ENCODE data around the gene DNPH1. TPM values are rescaled to one million over a fixed set of nuclear protein-coding genes. Genes with fewer than 3 reads are reported as not detected.

DNPH1 gene
- total and polyA plus RNA-seq, 11 donors: 18.9 to 63.7 (median 29.7) TPM

- Histone ChIP-seq H3K4me1 (peaks cover 8 to 38% (median 33%) of the 10 kb centered on the region in 12 donors), H3K9me3 (no peaks in the 10 kb centered on the region), H3K36me3 (peaks cover 0 to 59% (median 55%) of the 10 kb centered on the region in 9 donors), H3K27me3 (no peaks in the 10 kb centered on the region), H3K27ac (peak overlapping the region in 4 of 12 donors; percentile 89 to 99 (median 97)), H3K4me3 (no peak overlapping the region)
- intact Hi-C loops (cut with DNase I): no loop called here
- no peak for ATAC-seq
- WGBS, 4 donors: 89 to 93% (median 90%) methylated on average over 10 to 11 of the region's 11 CpGs
- no peak for TF ChIP-seq CTCF (IDR thresholded peaks at IDR 0.05)
- no peak for TF ChIP-seq POLR2A (IDR thresholded peaks at IDR 0.05)
- no peak for DNase-seq
These were observed 53.4 kb downstream of the DNPH1 start for GRCh38 chr6:43175676-43176422.

Other genes starting within 250 kb of the DNPH1 start
- gene PPP2R5D, start 244.9 kb downstream of the DNPH1 start, total RNA-seq: 10 to 100 TPM; 30.9 to 51.3 (median 35.1) TPM
- gene PPP2R5D, start 244.9 kb downstream of the DNPH1 start, polyA plus RNA-seq: 10 to 100 TPM; 21.4 to 50.2 TPM
- 10 to 100 TPM; 24.5 to 46.2 (median 32.1) TPM for gene MEA1, start 215.5 kb downstream of the DNPH1 start, total RNA-seq
- gene MEA1, start 215.5 kb downstream of the DNPH1 start, polyA plus RNA-seq: 10 to 100 TPM; 49.7 to 56.7 TPM
- 100 to 1,000 TPM in 5 of 9 donors, 10 to 100 TPM in 4; 79.4 to 180 (median 102) TPM for gene KLHDC3, start 215.2 kb downstream of the DNPH1 start, total RNA-seq
- 100 to 1,000 TPM; 112 to 147 TPM for gene KLHDC3, start 215.2 kb downstream of the DNPH1 start, polyA plus RNA-seq
- 10 to 100 TPM; 22.7 to 36.5 (median 32.3) TPM for gene RRP36, start 207.9 kb downstream of the DNPH1 start, total RNA-seq
- 10 to 100 TPM; 18.7 to 53.4 TPM for gene RRP36, start 207.9 kb downstream of the DNPH1 start, polyA plus RNA-seq
- 10 to 100 TPM in 2 of 9 donors, 1 to 10 TPM in 7; 5.6 to 13.2 (median 7.9) TPM for gene CUL7, start 175.6 kb downstream of the DNPH1 start, total RNA-seq
- gene CUL7, start 175.6 kb downstream of the DNPH1 start, polyA plus RNA-seq: 1 to 10 TPM; 3.5 to 6.1 TPM
- 10 to 100 TPM; 54.0 to 98.5 (median 83.1) TPM for gene MRPL2, start 170.0 kb downstream of the DNPH1 start, total RNA-seq
- 100 to 1,000 TPM; 119 to 142 TPM for gene MRPL2, start 170.0 kb downstream of the DNPH1 start, polyA plus RNA-seq
- 10 to 100 TPM; 18.8 to 35.4 (median 26.9) TPM for gene KLC4, start 169.8 kb downstream of the DNPH1 start, total RNA-seq
- gene KLC4, start 169.8 kb downstream of the DNPH1 start, polyA plus RNA-seq: 10 to 100 TPM; 23.5 to 30.0 TPM
- gene PTK7, start 153.2 kb downstream of the DNPH1 start, total RNA-seq: 10 to 100 TPM in 1 of 9 donors, 1 to 10 TPM in 8; 1.4 to 10.4 (median 1.9) TPM
- gene PTK7, start 153.2 kb downstream of the DNPH1 start, polyA plus RNA-seq: 1 to 10 TPM; 1.8 to 4.8 TPM
- gene SRF, start 58.2 kb downstream of the DNPH1 start, total RNA-seq: 10 to 100 TPM; 49.8 to 94.4 (median 73.3) TPM
- gene SRF, start 58.2 kb downstream of the DNPH1 start, polyA plus RNA-seq: 10 to 100 TPM; 43.5 to 90.6 TPM
- gene CUL9, start 47.3 kb downstream of the DNPH1 start, total RNA-seq: 10 to 100 TPM in 8 of 9 donors, 1 to 10 TPM in 1; 6.5 to 22.3 (median 12.5) TPM
- 10 to 100 TPM in 1 of 2 donors, 1 to 10 TPM in 1; 7.5 to 17.0 TPM for gene CUL9, start 47.3 kb downstream of the DNPH1 start, polyA plus RNA-seq
- under 1 TPM; 0.04 to 0.52 (median 0.29) TPM for gene TTBK1, start 14.0 kb upstream of the DNPH1 start, total RNA-seq
- under 1 TPM; 0.07 to 0.23 TPM for gene TTBK1, start 14.0 kb upstream of the DNPH1 start, polyA plus RNA-seq
- gene SLC22A7, start 68.8 kb upstream of the DNPH1 start, total RNA-seq: under 1 TPM in 4 of 9 donors, not detected in 5; 0.12 to 0.32 (median 0.14) TPM
- under 1 TPM in 1 of 2 donors, not detected in 1; 0.23 TPM for gene SLC22A7, start 68.8 kb upstream of the DNPH1 start, polyA plus RNA-seq
- gene CRIP3, start 79.3 kb upstream of the DNPH1 start, total RNA-seq: 10 to 100 TPM in 6 of 9 donors, 1 to 10 TPM in 3; 3.7 to 63.3 (median 20.9) TPM
- 10 to 100 TPM in 1 of 2 donors, 1 to 10 TPM in 1; 3.6 to 66.7 TPM for gene CRIP3, start 79.3 kb upstream of the DNPH1 start, polyA plus RNA-seq
- gene ZNF318, start 140.2 kb upstream of the DNPH1 start, total RNA-seq: 10 to 100 TPM; 10.5 to 15.7 (median 14.3) TPM
- gene ZNF318, start 140.2 kb upstream of the DNPH1 start, polyA plus RNA-seq: 1 to 10 TPM; 7.3 to 9.2 TPM
- gene ABCC10, start 198.1 kb upstream of the DNPH1 start, total RNA-seq: 10 to 100 TPM in 5 of 9 donors, 1 to 10 TPM in 4; 6.4 to 18.3 (median 10.3) TPM
- gene ABCC10, start 198.1 kb upstream of the DNPH1 start, polyA plus RNA-seq: 10 to 100 TPM in 1 of 2 donors, 1 to 10 TPM in 1; 7.3 to 19.6 TPM
- 1 to 10 TPM in 8 of 9 donors, under 1 TPM in 1; 0.61 to 4.1 (median 2.6) TPM for gene DLK2, start 226.1 kb upstream of the DNPH1 start, total RNA-seq
- gene DLK2, start 226.1 kb upstream of the DNPH1 start, polyA plus RNA-seq: 1 to 10 TPM; 3.2 to 8.1 TPM
- 10 to 100 TPM; 16.9 to 34.5 (median 19.1) TPM for gene TJAP1, start 248.1 kb upstream of the DNPH1 start, total RNA-seq
- 10 to 100 TPM; 16.5 TPM for gene TJAP1, start 248.1 kb upstream of the DNPH1 start, polyA plus RNA-seq